Left ventricle myocardium superior (tissue), 1 donor: ENCODE results near the gene MACROD2. TPM values are rescaled to one million over a fixed set of nuclear protein-coding genes. Genes with fewer than 3 reads are reported as not detected.
A peak's percentile ranks its signal among the peaks of the same experiment; 100 is the strongest.
"Not testable (repeated sequence)": the region's sequence is repeated elsewhere in the genome, so short reads cannot be mapped to it uniquely, and the experiment has no call there.

Experiments
- ATAC-seq: fragments of 200-7000 bp; cut with Tn5 transposase; one replicate; pipeline ENCODE4 v1.9.1; 2020; ENCODE audit warnings: mild to moderate bottlenecking, moderate library complexity
- DNase-seq: peaks from one replicate; pipeline ENCODE4 v3.0.0-alpha.2; 2020
- intact Hi-C: fragments of 100-400 bp; cut with micrococcal nuclease; formaldehyde crosslinking; loops from one replicate; pipeline ENCODE4 v1.11.0; 2022
- total RNA-seq: library from RNA; stranded (reverse); fragmentation: NEBNext Ultra II Directional; extraction: Animal tissue kit (Norgen Biotek cat#: 25700); gene quantifications from one replicate; pipeline ENCODE4 v1.2.1, GENCODE V29; 2021
- donor health status: DM: no; HTN: yes; CAD: no; lungs with severe emphysema.

Gene MACROD2
- total RNA-seq, 1 donor from 2014 or later, result 3.5 TPM

DNA sequence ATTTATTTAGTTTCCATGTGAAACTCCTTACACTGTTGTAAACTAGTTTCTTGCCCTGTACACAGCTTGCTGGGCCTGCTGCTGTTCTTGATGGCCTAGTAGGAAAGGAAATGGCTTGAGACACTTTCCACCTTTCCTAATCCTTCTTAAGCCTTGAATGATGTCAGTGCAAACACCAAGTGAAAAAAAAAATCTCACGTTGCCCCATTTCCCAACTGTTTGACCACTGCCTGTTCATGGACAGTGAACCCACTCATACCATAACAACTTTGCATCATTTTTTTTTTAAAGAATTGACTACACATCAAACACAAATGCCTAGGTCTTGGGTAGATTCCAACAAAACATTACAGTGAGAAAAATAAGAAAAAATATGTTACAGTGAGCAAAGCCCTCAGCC, 995.7 kb downstream of the MACROD2 start:
- ATAC-seq (no peak), DNase-seq (no peak)
- intact Hi-C loops, result no loop called here

DNA sequence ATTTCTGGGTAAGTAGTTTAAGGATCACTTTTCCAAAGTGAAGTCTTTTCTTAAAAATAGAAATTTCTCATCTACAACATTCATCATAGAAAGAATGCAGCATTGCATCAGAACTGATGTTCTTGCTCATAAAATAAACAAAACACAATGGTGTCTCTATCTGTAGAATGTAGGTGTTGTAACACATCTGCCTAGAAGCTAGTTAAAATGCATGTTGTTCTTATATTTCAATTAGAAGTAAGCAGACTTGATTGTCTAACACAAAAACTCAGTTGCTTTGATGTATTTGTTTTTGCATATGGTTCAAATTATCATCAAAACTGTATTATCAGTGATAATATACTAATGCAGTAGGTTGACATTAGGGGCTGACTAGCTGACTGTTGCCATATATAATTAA, 996.8 kb downstream of the MACROD2 start:
- no peak for ATAC-seq
- intact Hi-C loops, result no loop called here
- no peak for DNase-seq

DNA sequence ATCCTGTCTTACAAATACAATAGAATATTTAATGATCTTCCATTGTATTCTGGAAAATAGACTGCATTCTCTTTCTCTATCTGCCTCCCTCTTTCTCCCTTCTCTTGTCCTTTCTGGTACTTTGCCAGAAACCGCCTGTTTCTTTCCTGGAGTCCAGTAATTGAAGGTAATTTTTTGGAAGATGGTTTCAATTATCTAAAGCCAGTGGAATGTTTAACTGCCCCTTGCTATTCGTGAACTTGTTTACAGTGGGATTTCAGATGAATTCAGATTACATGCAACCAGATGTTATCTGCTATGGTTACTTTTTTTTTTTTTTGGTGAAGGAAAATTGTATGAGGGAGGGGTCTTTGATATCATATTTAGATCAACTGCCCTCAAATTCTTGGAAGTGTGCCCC, 997.6 kb downstream of the MACROD2 start:
- ATAC-seq (no peak), DNase-seq (no peak)
- intact Hi-C loops, result no loop called here

DNA sequence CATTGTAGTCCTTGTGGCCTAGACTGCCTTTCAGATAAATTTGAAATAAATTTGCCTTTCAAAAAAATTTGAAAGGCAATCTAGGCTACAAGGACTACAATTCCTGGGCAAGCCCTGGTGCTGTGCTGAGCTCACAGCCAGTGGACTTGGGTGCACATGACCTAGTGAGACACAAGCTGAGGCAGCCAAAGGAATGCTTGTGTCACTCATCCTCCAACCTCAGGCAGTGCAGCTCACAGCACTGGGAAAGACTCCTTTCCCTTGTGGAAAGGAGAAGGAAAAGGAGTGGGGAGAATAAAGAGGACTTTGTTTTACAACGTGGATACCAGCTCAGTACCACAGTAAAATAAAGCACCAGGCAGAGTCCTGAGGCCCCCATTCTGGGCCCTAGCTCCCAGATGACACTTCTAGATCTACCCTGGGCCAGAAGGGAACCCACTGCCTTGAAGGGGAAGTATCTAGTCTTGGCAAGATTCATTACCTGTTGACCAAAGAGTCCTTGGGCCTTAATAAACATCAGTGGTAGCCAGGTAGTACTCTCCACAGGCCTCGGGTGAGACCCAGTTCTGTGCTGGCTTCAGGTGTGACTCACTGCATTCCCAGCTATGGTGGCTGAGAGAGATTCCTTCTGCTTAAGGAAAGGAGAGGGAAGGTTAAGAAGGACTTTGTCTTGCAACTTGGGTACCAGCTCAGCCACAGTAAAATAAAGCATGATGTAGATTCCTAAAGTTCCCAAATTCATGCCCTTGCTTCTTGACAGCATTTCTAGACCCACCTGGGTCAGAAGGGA, 1001.8 kb downstream of the MACROD2 start:
- no peak for ATAC-seq
- intact Hi-C loops, result no loop called here
- DNase-seq, result no peak

DNA sequence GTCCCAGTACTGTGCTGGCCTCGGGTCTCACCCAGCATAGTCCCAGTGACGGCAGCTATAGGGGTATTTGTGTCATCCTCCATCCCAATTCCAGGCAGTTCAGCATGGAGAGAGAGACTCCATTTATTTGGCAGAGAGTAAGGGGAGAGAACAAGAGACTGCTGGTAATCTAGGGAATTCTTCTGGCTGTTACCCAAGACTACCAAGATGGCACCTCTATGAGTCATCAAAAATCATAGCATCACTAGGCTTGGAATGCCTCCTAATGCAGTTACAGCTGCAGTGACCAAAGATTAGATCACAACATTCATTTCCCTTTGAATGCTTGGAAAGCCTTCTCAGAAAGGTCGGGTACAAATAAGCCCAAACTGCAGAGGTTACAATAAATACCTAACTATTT, 1002.5 kb downstream of the MACROD2 start:
- intact Hi-C loops, result no loop called here
- DNase-seq (no peak), ATAC-seq (no peak)

DNA sequence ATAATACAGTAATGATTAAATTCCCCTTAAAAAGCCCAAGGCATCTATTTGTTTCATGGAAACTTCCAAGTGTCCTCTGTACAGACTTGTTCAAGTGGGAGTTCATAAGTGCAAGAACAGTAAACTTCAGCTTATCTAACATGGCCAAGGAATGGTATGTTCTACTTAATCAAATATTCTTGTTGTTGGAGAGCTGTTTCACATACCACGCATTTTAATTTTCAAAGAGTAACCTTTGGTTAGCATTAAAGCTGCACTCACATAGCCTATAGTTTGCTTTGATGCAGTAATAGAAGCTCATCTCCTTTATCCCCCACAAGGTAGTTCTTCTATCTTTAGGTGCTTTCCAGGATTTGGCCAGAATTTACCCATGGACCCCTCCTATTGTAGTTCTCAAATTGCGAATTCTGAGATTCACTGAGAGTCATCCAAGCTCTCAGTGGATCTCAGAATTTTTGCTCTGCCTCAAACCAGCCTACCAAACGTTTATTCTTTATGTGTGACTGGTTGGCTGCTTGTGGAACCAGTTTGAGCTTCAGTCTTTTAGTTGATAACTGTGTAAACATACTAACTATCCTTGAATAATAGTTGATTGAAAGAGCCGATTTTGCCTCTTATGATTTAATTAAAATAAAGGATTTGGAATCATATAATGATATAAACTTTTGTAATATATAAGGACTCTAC, 1010.1 kb downstream of the MACROD2 start:
- DNase-seq (no peak), ATAC-seq (peak; percentile 72)
- intact Hi-C loops, result no loop called here

DNA sequence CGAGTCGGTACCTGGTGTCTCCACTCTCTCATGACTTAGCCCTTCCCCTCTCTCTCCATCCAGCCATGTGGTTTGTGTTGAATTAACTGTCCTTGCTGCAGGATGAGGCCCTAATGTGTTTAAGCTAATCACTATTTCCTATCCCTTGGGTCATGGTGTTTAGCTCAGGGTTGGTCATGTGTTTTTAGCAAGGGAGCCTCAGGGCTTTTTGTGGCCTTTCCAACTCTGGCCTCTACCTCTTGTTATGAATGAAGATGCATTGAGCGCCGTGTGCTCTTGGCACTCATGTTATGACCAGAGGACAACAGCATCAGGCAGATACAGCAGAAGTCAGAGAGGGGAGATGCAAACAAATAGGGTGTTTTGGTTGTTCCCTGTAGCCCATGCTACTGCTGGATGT, 1016.3 kb downstream of the MACROD2 start:
- DNase-seq (no peak), ATAC-seq (no peak)
- intact Hi-C loops, result no loop called here

DNA sequence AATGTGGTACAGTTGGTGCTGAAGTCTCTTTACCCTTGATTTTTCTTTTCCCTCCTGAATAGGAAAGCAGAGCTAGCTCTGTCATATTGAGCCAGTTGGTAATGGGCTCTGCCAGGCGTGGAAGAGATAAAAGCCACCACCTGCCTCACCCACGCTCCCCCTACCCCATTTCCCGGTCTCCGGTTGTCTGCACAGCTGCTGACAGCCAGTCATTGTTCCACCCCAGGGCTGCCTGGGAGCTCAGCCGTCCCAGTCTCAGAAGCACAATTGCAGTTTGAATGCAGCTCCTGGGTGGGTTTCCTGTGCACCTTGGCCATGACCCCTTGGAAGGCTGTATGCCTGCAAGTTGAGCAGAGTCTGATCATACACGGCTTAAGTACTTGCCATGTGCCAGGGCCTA, 1017.2 kb downstream of the MACROD2 start:
- intact Hi-C loops, result no loop called here
- ATAC-seq, result no peak
- no peak for DNase-seq

DNA sequence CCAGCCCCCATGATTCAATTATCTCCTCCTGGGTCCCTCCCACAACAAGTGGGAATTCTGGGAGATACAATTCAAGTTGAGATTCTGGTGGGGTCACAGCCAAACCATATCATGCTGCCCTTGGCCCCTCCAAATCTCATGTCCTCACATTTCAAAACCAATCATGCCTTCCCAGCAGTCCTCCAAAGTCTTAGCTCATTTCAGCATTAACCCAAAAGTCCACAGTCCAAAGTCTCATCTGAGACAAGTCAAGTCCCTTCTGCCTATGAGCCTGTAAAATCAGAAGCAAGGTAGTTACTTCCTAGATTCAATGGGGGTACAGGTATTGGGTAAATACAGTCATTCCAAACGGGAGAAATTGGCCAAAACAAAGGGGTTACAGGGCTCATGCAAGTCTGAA, 1021.6 kb downstream of the MACROD2 start:
- ATAC-seq, DNase-seq, intact Hi-C loops: not testable (repeated sequence)

DNA sequence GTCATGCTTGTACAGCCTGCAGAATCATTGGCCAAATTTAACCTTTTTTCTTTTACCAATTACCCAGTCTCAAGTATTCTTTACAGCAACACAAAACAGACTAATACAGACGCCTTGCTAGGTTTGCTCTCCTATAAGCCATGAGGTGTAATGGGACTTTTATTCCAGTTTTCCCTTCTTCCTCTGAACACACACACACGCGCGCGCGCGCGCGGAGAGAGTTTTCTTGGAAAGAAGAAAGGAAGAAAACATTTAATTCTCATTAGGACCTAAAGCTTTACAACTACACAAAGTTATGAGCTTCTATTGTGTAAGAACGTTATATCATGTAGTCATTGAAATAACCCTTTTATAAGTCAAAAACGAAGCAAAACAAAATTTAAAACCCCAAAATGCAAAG, 1023.6 kb downstream of the MACROD2 start:
- no peak for ATAC-seq
- intact Hi-C loops, result no loop called here

DNA sequence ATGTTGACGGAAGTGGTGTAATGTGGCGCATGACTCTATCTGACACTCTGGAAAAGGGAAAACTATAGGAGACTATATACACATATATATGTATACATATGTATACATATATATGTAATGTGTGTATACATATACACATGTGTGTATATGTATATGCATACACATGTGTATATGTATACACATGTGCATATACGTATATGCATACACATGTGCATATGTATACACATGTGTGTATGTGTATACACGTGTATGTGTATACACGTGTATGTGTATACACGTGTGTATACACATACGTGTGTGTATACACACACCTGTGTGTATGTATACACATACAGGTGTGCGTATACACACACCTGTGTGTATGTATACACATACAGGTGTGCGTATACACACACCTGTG, 1025.5 kb downstream of the MACROD2 start:
- no peak for DNase-seq
- no peak for ATAC-seq
- intact Hi-C loops, result no loop called here

More for the DNA sequence above, 1023.6 kb downstream of the MACROD2 start:
- no peak for DNase-seq

DNA sequence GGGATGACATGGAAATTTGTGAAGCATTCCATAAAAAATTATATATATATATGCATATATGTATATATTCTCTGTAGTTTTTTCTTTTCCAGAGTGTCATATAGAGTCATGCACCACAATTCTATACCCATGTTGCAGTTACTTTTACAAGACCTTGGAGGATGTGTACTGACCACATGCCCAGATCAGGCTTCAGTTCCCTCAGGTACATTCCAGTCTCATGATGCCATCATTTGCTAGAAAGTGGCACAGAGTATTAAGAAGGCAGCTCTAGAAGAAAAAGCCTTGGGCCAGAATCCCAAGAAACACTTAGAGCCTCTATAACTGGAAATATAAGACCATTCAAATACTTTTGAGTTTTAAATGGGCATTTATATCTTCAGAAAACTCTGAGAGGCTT, 1027.6 kb downstream of the MACROD2 start:
- ATAC-seq, result no peak
- DNase-seq, result no peak
- intact Hi-C loops, result no loop called here

DNA sequence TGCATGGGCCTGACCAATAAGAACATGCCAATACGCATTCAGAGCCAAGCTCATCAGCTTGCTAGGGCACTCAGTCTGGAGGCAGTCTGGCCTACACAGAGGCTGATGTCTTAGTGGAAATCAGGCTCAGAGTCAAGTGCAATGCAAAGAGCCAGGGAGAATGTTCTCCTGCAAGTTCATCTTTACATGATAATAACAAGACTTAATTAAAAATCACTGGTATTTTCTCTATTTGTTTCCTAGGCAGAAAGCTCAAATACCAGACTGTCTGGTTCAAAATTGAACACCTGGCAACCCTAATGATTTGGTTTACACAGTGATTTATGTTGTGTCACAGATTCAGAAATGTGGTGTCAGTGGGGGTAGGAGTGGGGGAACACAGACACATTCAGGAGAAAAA, 1031.4 kb downstream of the MACROD2 start:
- intact Hi-C loops, result no loop called here
- ATAC-seq (no peak), DNase-seq (no peak)

DNA sequence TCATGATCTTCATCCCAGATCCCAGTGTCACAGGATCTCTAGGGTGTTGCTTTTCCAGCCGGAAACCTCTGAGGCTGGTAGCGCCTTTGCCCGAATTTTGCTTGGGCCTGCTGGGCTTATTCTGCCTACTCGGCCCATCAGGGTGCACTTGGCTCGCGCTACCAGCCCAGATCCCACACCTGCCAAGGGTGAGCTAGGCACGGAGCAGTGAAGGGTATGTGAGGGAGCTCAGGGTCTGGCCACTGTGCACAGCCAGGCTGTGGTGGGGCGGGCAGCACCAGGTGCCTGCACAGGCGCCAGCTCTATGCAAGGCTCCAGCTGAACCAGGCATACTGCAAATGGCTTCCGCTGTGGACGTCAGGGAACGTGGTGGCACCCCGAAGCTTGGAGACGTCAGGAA, 1035.5 kb downstream of the MACROD2 start:
- ATAC-seq (no peak), DNase-seq (no peak)
- intact Hi-C loops, result no loop called here

DNA sequence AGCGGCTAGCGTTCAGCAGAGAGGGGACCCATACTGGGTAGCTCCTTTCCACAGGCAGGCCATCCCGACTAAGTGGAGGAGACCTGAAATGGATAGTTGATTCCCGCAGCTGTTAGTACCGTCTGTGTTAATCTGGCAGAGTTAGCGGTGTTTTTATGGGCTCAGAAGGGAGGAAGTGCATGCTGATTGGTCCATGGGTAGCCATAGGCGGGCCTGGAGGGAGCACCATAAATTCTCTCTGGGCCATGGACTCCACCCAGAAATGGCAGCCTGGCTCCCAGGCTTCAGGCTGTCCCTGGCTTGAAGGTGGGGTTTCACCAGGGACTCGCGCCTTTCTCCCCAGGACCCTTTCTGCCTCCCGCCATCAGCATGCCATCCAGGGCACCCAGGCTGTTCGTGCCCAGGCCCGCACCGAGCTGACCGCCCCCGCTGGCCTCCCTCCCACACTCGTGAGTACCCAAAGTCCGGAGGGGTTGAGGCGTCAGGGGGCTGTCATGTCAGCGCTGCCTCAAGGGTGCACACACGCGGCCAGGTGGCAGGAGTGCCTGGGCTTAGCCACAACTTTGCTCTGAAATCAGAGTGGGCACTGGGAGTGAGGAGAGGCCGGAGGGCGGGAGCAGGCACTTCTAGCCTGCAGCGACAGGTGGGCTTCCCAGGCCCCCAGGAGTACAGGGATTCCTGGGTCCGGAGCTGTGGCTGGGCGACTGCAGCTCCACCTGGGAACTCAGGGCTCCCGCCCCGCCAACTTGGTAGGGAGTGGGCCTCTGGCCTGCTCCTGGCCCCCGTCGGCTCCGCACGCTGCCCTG, 1036.4 kb downstream of the MACROD2 start:
- intact Hi-C loops, result no loop called here
- no peak for ATAC-seq
- DNase-seq, result no peak

DNA sequence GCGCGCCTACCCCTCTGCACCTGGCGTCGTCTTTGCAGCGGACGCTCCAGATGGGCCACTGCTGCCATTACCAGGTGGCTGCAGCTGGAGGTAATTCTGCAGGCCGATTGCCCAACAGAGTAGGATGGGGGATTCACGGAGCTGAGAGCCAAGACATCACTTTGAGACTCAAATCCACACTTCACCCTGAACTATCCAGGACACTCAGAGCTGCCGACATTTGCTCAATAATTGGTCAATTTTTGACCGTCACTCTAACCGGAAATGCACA, 1037.0 kb downstream of the MACROD2 start:
- DNase-seq (no peak), ATAC-seq (no peak)
- intact Hi-C loops, result no loop called here

DNA sequence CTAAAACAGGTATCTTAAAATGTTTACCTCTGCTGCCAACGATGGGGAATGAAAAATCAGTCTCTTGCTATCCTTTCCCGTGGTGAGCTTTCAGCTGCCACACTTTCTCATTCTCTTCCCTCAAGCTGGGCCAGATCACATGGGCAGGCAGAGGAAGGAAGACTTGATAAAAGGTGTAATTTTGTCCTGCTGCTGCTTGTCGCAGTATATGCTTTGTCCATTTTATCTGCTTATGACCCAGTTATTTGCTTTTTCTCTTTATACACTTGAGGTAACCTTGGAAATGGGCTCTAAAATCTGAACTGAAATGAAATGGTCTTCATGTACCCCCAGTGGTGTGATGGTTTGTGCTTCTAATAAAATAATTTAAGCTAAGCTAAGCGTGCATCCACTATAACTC, 1038.0 kb downstream of the MACROD2 start:
- DNase-seq (no peak), ATAC-seq (no peak)
- intact Hi-C loops, result no loop called here

DNA sequence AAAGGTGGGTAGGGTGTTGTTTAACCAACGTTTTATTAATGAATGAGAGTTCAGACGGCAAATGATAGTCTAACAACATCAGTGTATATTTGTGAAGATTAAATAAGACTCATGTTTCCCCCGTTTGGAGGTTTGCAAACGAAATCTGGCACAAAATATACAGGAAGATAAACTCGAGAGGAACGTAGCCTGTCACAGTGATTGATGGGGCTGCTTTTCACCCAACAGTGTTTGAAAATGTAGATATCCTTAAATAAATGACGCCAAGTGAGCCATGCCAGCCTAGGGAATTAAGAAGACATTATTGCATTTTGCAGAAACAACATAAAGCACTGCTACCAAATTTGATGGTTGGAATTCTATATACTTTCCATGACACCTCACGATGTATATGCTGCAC, 1038.6 kb downstream of the MACROD2 start:
- ATAC-seq (no peak), DNase-seq (no peak)
- intact Hi-C loops, result no loop called here

DNA sequence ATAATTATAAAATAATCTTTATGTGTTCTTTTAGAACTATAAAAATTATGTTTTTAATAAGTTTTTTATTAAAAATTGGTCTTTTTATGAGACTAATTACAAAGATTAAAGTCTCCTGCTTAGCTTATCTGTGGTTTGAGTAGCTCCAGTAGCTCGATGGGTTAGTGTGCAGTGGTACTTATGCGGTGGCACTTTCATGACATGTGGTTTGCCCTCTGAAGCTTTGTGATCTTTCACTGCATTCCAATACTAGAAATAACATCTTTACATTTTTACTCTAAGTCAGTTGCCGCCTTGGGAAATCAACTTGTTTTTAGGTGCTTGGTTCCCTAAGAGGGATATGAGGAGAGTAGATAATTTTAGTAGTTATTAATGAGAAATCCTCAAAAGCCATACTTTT, 1041.6 kb downstream of the MACROD2 start:
- DNase-seq (no peak), ATAC-seq (no peak)
- intact Hi-C loops, result no loop called here

DNA sequence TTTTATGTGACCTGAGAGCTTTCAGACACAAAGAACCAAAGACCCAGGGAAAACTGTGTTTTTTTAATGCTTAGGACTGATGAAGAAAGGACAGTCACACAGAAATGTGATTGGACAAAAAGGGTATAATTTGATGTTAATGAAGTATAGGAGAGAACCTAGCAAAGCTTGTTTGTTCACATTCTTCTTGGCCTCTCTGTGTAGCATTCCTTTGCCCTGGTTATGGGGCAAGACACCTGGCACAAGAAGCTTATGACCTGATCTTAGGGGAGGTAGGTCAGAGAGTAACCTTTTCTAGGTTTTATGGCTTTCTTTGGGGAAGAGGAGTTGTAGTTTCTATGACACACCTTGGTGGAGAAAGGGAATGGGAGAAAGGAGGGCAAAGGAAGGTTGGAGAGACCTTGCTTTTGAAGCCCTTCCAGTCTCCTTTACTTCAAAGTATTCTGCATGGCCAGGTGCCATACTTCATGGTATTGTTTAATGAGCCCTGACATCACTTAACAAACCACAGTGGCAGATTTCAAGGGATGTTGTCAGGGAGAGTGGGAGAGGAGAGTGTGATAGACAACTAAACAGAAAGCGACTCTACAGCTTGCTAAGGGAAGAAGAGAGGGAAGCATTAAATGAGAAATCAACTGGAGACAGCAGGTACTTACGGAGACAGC, 1043.9 kb downstream of the MACROD2 start:
- DNase-seq, result no peak
- no peak for ATAC-seq
- intact Hi-C loops, result no loop called here
